ENCODE data around the gene WT1.

The WT1 gene

GRCh38 chr11:32344946-32345345, 90.4 kb downstream of the WT1 start:
- H3K4me3 ChIP-seq (ENCODE audit: low read depth, low read length, poor library complexity, severe bottlenecking) = no peak overlapping the region
- no peaks in the 10 kb centered on the region for H3F3A ChIP-seq (ENCODE audit: insufficient read depth, low read length)
- no peak overlapping the region for H3K9ac ChIP-seq (ENCODE audit: low read length)
- no peak overlapping the region for H3K27ac ChIP-seq (ENCODE audit: low read depth, low read length, poor library complexity, severe bottlenecking)
- H3K4me2 ChIP-seq (ENCODE audit: low read length) = no peak overlapping the region
- no peaks in the 10 kb centered on the region for H3K27me3 ChIP-seq (ENCODE audit: insufficient read depth, low read length)
- no peaks in the 10 kb centered on the region for H4K20me1 ChIP-seq (ENCODE audit: insufficient read depth, low read length)
- no peak for TF ChIP-seq CTCF (IDR thresholded peaks at IDR 0.05; ENCODE audit: low read length)
- H2AFZ ChIP-seq (ENCODE audit: low read length) = no peak overlapping the region
- H3K79me2 ChIP-seq (ENCODE audit: insufficient read depth, low read length) = no peaks in the 10 kb centered on the region
- H3K4me1 ChIP-seq (ENCODE audit: insufficient read depth, low read length, severe bottlenecking) = no peaks in the 10 kb centered on the region
- H3K9me2 ChIP-seq (ENCODE audit: low read depth, low read length) = no peaks in the 10 kb centered on the region
- H3K36me3 ChIP-seq (ENCODE audit: insufficient read depth, low read length) = no peaks in the 10 kb centered on the region
- no peaks in the 10 kb centered on the region for H3K9me3 ChIP-seq (ENCODE audit: low read length)

- no peaks in the 10 kb centered on the region for H3K9me2 ChIP-seq (ENCODE audit: low read depth, low read length)
- H3K27ac ChIP-seq (ENCODE audit: low read depth, low read length, poor library complexity, severe bottlenecking) = no peak overlapping the region
- H3K4me2 ChIP-seq (ENCODE audit: low read length) = no peak overlapping the region
- no peak overlapping the region for H3K9ac ChIP-seq (ENCODE audit: low read length)
- TF ChIP-seq EZH2 (IDR thresholded peaks at IDR 0.05; ENCODE audit: borderline replicate concordance, low read length) (no peak), CTCF (IDR thresholded peaks at IDR 0.05; ENCODE audit: low read length) (no peak)
- H3K27me3 ChIP-seq (ENCODE audit: insufficient read depth, low read length) = no peaks in the 10 kb centered on the region
- no peaks in the 10 kb centered on the region for H3K9me3 ChIP-seq (ENCODE audit: low read length)
- H3K79me2 ChIP-seq (ENCODE audit: insufficient read depth, low read length) = no peaks in the 10 kb centered on the region
- H3F3A ChIP-seq (ENCODE audit: insufficient read depth, low read length) = no peaks in the 10 kb centered on the region
- no peaks in the 10 kb centered on the region for H3K36me3 ChIP-seq (ENCODE audit: insufficient read depth, low read length)
- no peak overlapping the region for H2AFZ ChIP-seq (ENCODE audit: low read length)
- H3K4me3 ChIP-seq (ENCODE audit: low read depth, low read length, poor library complexity, severe bottlenecking) = no peak overlapping the region
- H4K20me1 ChIP-seq (ENCODE audit: insufficient read depth, low read length) = no peaks in the 10 kb centered on the region
- no peaks in the 10 kb centered on the region for H3K4me1 ChIP-seq (ENCODE audit: insufficient read depth, low read length, severe bottlenecking)
Observed at GRCh38 chr11:32343325-32344008, 91.9 kb downstream of the WT1 start.

- H3K27me3 ChIP-seq (ENCODE audit: insufficient read depth, low read length) = no peaks in the 10 kb centered on the region
- H3K4me3 ChIP-seq (ENCODE audit: low read depth, low read length, poor library complexity, severe bottlenecking) = no peak overlapping the region
- no peak overlapping the region for H2AFZ ChIP-seq (ENCODE audit: low read length)
- no peaks in the 10 kb centered on the region for H3F3A ChIP-seq (ENCODE audit: insufficient read depth, low read length)
- H3K9me2 ChIP-seq (ENCODE audit: low read depth, low read length) = no peaks in the 10 kb centered on the region
- no peaks in the 10 kb centered on the region for H3K36me3 ChIP-seq (ENCODE audit: insufficient read depth, low read length)
- no peak for TF ChIP-seq EZH2 (IDR thresholded peaks at IDR 0.05; ENCODE audit: borderline replicate concordance, low read length)
- TF ChIP-seq CTCF (IDR thresholded peaks at IDR 0.05; ENCODE audit: low read length) = no peak
- H4K20me1 ChIP-seq (ENCODE audit: insufficient read depth, low read length) = no peaks in the 10 kb centered on the region
- H3K9ac ChIP-seq (ENCODE audit: low read length) = no peak overlapping the region
- no peak overlapping the region for H3K4me2 ChIP-seq (ENCODE audit: low read length)
- H3K9me3 ChIP-seq (ENCODE audit: low read length) = no peaks in the 10 kb centered on the region
- no peaks in the 10 kb centered on the region for H3K79me2 ChIP-seq (ENCODE audit: insufficient read depth, low read length)
- no peak overlapping the region for H3K27ac ChIP-seq (ENCODE audit: low read depth, low read length, poor library complexity, severe bottlenecking)
- no peaks in the 10 kb centered on the region for H3K4me1 ChIP-seq (ENCODE audit: insufficient read depth, low read length, severe bottlenecking)
Observed at GRCh38 chr11:32341620-32342613, 93.4 kb downstream of the WT1 start.
